GM19240 (cell line): Measurements from ENCODE around the gene GPRASP2.
"Not testable (repeated sequence)": the region's sequence is repeated elsewhere in the genome, so short reads cannot be mapped to it uniquely, and the experiment has no call there.

Experiments
- DNase-seq: peaks from one replicate; pipeline ENCODE4 v3.0.0; 2011; ENCODE audit warnings: low spot score; ENCODE audit not compliant: insufficient read length

The GPRASP2 gene

GRCh38 chrX:102712216-102712966, at the start of gene GPRASP2:
TSS of gene GPRASP2 (plus strand) at chrX:102712448. CDS start at chrX:102714870, 2,422 bp downstream.
- no peak for DNase-seq

GRCh38 chrX:102663820-102664219, 48.4 kb upstream of the GPRASP2 start:
- DNase-seq = not testable (repeated sequence)

- DNase-seq = not testable (repeated sequence)
Observed at GRCh38 chrX:102667034-102667433, 45.2 kb upstream of the GPRASP2 start.

- DNase-seq = no peak
Observed at GRCh38 chrX:102669526-102669925, 42.7 kb upstream of the GPRASP2 start.

- DNase-seq = no peak
Observed at GRCh38 chrX:102672856-102673255, 39.4 kb upstream of the GPRASP2 start.

GRCh38 chrX:102677479-102677878, 34.8 kb upstream of the GPRASP2 start:
- not testable (repeated sequence) for DNase-seq

- no peak for DNase-seq
Observed at GRCh38 chrX:102684772-102685520, 27.3 kb upstream of the GPRASP2 start.

- DNase-seq = no peak
Observed at GRCh38 chrX:102694749-102695148, 17.5 kb upstream of the GPRASP2 start.

- DNase-seq = no peak
Observed at GRCh38 chrX:102696306-102696705, 15.9 kb upstream of the GPRASP2 start.

- no peak for DNase-seq
Observed at GRCh38 chrX:102697494-102697893, 14.8 kb upstream of the GPRASP2 start.

- no peak for DNase-seq
Observed at GRCh38 chrX:102708900-102709299, 3.3 kb upstream of the GPRASP2 start.

- DNase-seq = no peak
Observed at GRCh38 chrX:102711872-102712215, 404 bp upstream of the GPRASP2 start.

GRCh38 chrX:102712981-102713625, 855 bp downstream of the GPRASP2 start:
- no peak for DNase-seq

- DNase-seq = no peak
Observed at GRCh38 chrX:102714994-102715393, 2.7 kb downstream of the GPRASP2 start.

- no peak for DNase-seq
Observed at GRCh38 chrX:102715967-102716366, 3.7 kb downstream of the GPRASP2 start.

- peak; percentile 35 for DNase-seq
Observed at GRCh38 chrX:102720237-102721168, 8.3 kb downstream of the GPRASP2 start, which contains the start of gene GPRASP3. TSS of gene GPRASP3 (plus strand) at chrX:102720743. CDS start at chrX:102748996, 28,253 bp downstream.

GRCh38 chrX:102721169-102721506, 8.9 kb downstream of the GPRASP2 start:
- DNase-seq = not testable (repeated sequence)

GRCh38 chrX:102723456-102723855, 11.2 kb downstream of the GPRASP2 start:
- DNase-seq = no peak

- no peak for DNase-seq
Observed at GRCh38 chrX:102727761-102728160, 15.5 kb downstream of the GPRASP2 start.

GRCh38 chrX:102728646-102729045, 16.4 kb downstream of the GPRASP2 start:
- no peak for DNase-seq

GRCh38 chrX:102739657-102740056, 27.4 kb downstream of the GPRASP2 start:
- no peak for DNase-seq
